PC-9 (cell line): ENCODE results near the gene NELL1. TPM values are rescaled to one million over a fixed set of nuclear protein-coding genes. Genes with fewer than 3 reads are reported as not detected.

Experiments used
- BruUV-seq: library from RNA; stranded (reverse); fragments of 400-500 nt; replicated peaks from 2 replicates; lab custom pipeline; 2021; lab: Mats Ljungman, UMichigan
- CTCF ChIA-PET: fragments of 300-600 bp; sonication (Branson Sonifier 250); formaldehyde crosslinking; loops from one replicate; lab custom pipeline; 2022; ENCODE audit warnings: antibody characterized with exemption; lab: Charles Lee
- POLR2A ChIA-PET: fragments of 300-600 bp; sonication (Branson Sonifier 250); formaldehyde crosslinking; loops from one replicate; lab custom pipeline; 2022; ENCODE audit warnings: antibody characterized with exemption; ENCODE audit not compliant: unreplicated experiment; lab: Charles Lee
- DNase-seq, 2 experiments: peaks; one replicate each; pipeline versions ENCODE4 v3.0.0 to v3.0.0-alpha.2; 2015 to 2022; ENCODE audit warnings: mixed read lengths in 1 of 2
- H2AFZ ChIP-seq: fragments of 200-600 bp; sonication (generic); 2 replicates; pipeline ENCODE4 v1.8.1; 2017; ENCODE audit warnings: antibody characterized with exemption
- H3F3A ChIP-seq: fragments of 200-600 bp; sonication (generic); 2 replicates; pipeline ENCODE4 v1.8.1; 2017; ENCODE audit warnings: antibody characterized with exemption, mild to moderate bottlenecking, low read depth; ENCODE audit not compliant: insufficient read depth
- H3K27ac ChIP-seq: fragments of 200-600 bp; sonication (generic); 2 replicates; pipeline ENCODE4 v1.6.1; 2016; ENCODE audit warnings: mixed run types
- H3K27me3 ChIP-seq: fragments of 200-600 bp; sonication (generic); 2 replicates; pipeline ENCODE4 v1.6.1; 2016; ENCODE audit warnings: low read depth, mixed run types; ENCODE audit not compliant: insufficient read depth
- H3K36me3 ChIP-seq: fragments of 200-600 bp; sonication (generic); 2 replicates; pipeline ENCODE4 v1.6.1; 2016; ENCODE audit warnings: low read depth, mixed run types
- H3K4me1 ChIP-seq: fragments of 200-600 bp; sonication (generic); replicated peaks from 2 replicates; pipeline ENCODE4 v1.6.1; 2016; ENCODE audit warnings: mixed run types; ENCODE audit not compliant: insufficient read depth
- H3K4me2 ChIP-seq: fragments of 200-600 bp; sonication (generic); 2 replicates; pipeline ENCODE4 v1.6.1; 2017; ENCODE audit warnings: mixed run types
- H3K4me3 ChIP-seq: fragments of 200-600 bp; sonication (generic); 2 replicates; pipeline ENCODE4 v1.6.1; 2016; ENCODE audit warnings: mixed run types
- H3K79me2 ChIP-seq: fragments of 200-600 bp; sonication (generic); 2 replicates; pipeline ENCODE4 v1.6.1; 2017; ENCODE audit warnings: low read depth, mixed run types
- H3K9me2 ChIP-seq: fragments of 200-600 bp; sonication (generic); 2 replicates; pipeline ENCODE4 v1.8.1; 2017; ENCODE audit warnings: mild to moderate bottlenecking; ENCODE audit not compliant: insufficient read depth
- H3K9me3 ChIP-seq: fragments of 200-600 bp; sonication (generic); 2 replicates; pipeline ENCODE4 v1.8.1; 2016; ENCODE audit warnings: low read depth; ENCODE audit not compliant: insufficient read depth
- H4K20me1 ChIP-seq: fragments of 200-600 bp; sonication (generic); 2 replicates; pipeline ENCODE4 v1.8.1; 2017; ENCODE audit not compliant: insufficient read depth
- CTCF ChIP-seq: fragments of 200-600 bp; sonication (generic); conservative IDR thresholded peaks from 2 replicates; pipeline ENCODE4 v1.6.1; 2017; ENCODE audit warnings: mixed run types, antibody characterized with exemption, mild to moderate bottlenecking, moderate library complexity
- EZH2 ChIP-seq: fragments of 200-600 bp; sonication (generic); IDR thresholded peaks from 2 replicates; pipeline ENCODE4 v1.8.0; 2017; ENCODE audit warnings: antibody characterized with exemption, low read depth
- intact Hi-C: fragments of 100-400 bp; cut with micrococcal nuclease; formaldehyde crosslinking; loops from one replicate; pipeline ENCODE4 v1.10.0; 2022; ENCODE audit not compliant: unreplicated experiment
- total RNA-seq: library from RNA; stranded (reverse); gene quantifications from 2 replicates; pipeline ENCODE4 v1.2.3, GENCODE V29; 2021

The NELL1 gene
- total RNA-seq, 1 experiment from 2014 or later: not detected

GRCh38 chr11:21429401-21429800 is 760.0 kb downstream of the NELL1 start:
- H3K4me1 ChIP-seq: no peaks in the 10 kb centered on the region
- H3K4me3 ChIP-seq: no peak overlapping the region
- no peak overlapping the region for H3K27ac ChIP-seq
- no peaks in the 10 kb centered on the region for H3F3A ChIP-seq
- H2AFZ ChIP-seq: no peak overlapping the region
- H3K79me2 ChIP-seq: no peaks in the 10 kb centered on the region
- no peaks in the 10 kb centered on the region for H3K9me2 ChIP-seq
- H4K20me1 ChIP-seq: no peaks in the 10 kb centered on the region
- no peaks in the 10 kb centered on the region for H3K9me3 ChIP-seq
- CTCF ChIA-PET: no interaction called here
- intact Hi-C loops: no loop called here
- POLR2A ChIA-PET: no interaction called here
- no peaks in the 10 kb centered on the region for H3K27me3 ChIP-seq
- H3K36me3 ChIP-seq: no peaks in the 10 kb centered on the region
- no peak for DNase-seq
- TF ChIP-seq CTCF: no peak
- no peak for TF ChIP-seq EZH2
- no TSS peak for BruUV-seq
- no peak overlapping the region for H3K4me2 ChIP-seq

GRCh38 chr11:21430537-21430936 is 761.2 kb downstream of the NELL1 start:
- Histone ChIP-seq H3K27ac (no peak overlapping the region), H3K79me2 (no peaks in the 10 kb centered on the region), H3K4me1 (no peaks in the 10 kb centered on the region), H3K9me2 (no peaks in the 10 kb centered on the region), H3K4me3 (no peak overlapping the region), H3K9me3 (no peaks in the 10 kb centered on the region), H2AFZ (no peak overlapping the region), H4K20me1 (no peaks in the 10 kb centered on the region), H3K4me2 (no peak overlapping the region), H3K36me3 (no peaks in the 10 kb centered on the region), H3F3A (no peaks in the 10 kb centered on the region), H3K27me3 (no peaks in the 10 kb centered on the region)
- ChIA-PET POLR2A (no interaction called here), CTCF (no interaction called here)
- DNase-seq: no peak
- no peak for TF ChIP-seq EZH2
- no peak for TF ChIP-seq CTCF
- BruUV-seq: no TSS peak
- intact Hi-C loops: no loop called here

GRCh38 chr11:21446939-21447590 is 777.7 kb downstream of the NELL1 start:
- no peaks in the 10 kb centered on the region for H3K36me3 ChIP-seq

More at GRCh38 chr11:21446939-21447590, 777.7 kb downstream of the NELL1 start:
- H3K27me3 ChIP-seq: no peaks in the 10 kb centered on the region
- no peaks in the 10 kb centered on the region for H4K20me1 ChIP-seq
- no peak for DNase-seq
- CTCF ChIA-PET: no interaction called here
- no peaks in the 10 kb centered on the region for H3K9me3 ChIP-seq
- no peaks in the 10 kb centered on the region; the same call in 1 of the 2 replicates for H3K9me2 ChIP-seq
- no peak overlapping the region for H3K4me2 ChIP-seq
- POLR2A ChIA-PET: no interaction called here
- no peak overlapping the region for H3K4me3 ChIP-seq
- H3K27ac ChIP-seq: no peak overlapping the region
- intact Hi-C loops: no loop called here
- no peaks in the 10 kb centered on the region for H3F3A ChIP-seq
- no TSS peak for BruUV-seq
- no peak overlapping the region for H2AFZ ChIP-seq
- no peaks in the 10 kb centered on the region for H3K79me2 ChIP-seq
- no peaks in the 10 kb centered on the region for H3K4me1 ChIP-seq
- TF ChIP-seq CTCF (no peak), EZH2 (no peak)
